Astrocyte of the spinal cord (primary cell): ENCODE measurements around the gene S100A13.

Source experiments
- DNase-seq: peaks from one replicate; pipeline ENCODE4 v3.0.0; 2011; ENCODE audit warnings: low read depth, low spot score
- H3K4me3 ChIP-seq: 2 replicates; pipeline ENCODE4 v1.5.1; 2011; ENCODE audit warnings: low read depth, mild to moderate bottlenecking, low read length, moderate library complexity
- in situ Hi-C: cut with HindIII; loops from 2 replicates; pipeline ENCODE4 v1.10.0; 2017; ENCODE audit warnings: low sequenced_read_pairs
- TF ChIP-seq, protein P1 (sequence below): IDR thresholded peaks from 2 replicates; pipeline ENCODE4 v1.5.1; 2012; ENCODE audit warnings: low read depth, mild to moderate bottlenecking, low read length, inconsistent platforms

The S100A13 gene

DNA sequence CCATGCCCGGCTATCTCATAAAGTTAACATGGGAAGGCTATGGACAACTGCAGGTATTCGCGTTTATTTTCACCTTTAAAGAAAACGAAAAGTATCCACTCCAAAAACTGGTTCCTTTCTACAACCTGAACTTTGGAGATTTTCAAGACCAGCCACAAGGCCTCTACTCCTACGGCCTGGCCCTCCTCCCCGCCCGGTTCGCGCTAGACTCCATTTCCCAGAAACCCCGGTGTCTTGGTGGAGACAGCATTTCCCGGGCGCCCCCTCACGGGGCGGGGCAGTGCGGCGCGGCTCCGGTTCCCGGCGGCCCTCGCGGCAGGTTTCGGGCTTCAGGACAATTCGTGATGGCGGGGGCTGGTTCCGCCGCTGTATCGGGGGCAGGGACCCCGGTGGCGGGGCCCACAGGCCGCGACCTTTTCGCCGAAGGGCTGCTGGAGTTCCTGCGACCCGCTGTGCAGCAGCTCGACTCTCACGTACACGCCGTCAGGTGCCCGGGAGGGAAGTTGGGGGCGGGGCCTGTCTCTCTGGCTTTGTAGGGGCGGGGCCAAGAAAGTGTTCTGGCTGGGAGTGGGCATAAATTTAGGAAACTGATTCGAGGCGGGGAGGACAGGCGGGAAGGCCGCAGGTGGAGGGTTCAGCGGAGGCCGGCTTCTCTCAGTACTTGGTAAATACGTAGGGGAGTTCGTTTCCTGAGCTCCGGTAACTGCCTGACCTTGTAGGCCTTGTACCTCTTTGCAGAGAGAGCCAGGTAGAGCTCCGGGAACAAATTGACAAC lies 31.3 kb upstream of the S100A13 start, which contains the start of gene SNAPIN:
TSS of gene SNAPIN (plus strand) at position 304 of the 775 bp plus-strand sequence. CDS start at position 345, 41 bp downstream.
- peak within 1 kb of the TSS; percentile 70 for H3K4me3 ChIP-seq
- DNase-seq = peak; percentile 88
- TF ChIP-seq, protein P1, sequence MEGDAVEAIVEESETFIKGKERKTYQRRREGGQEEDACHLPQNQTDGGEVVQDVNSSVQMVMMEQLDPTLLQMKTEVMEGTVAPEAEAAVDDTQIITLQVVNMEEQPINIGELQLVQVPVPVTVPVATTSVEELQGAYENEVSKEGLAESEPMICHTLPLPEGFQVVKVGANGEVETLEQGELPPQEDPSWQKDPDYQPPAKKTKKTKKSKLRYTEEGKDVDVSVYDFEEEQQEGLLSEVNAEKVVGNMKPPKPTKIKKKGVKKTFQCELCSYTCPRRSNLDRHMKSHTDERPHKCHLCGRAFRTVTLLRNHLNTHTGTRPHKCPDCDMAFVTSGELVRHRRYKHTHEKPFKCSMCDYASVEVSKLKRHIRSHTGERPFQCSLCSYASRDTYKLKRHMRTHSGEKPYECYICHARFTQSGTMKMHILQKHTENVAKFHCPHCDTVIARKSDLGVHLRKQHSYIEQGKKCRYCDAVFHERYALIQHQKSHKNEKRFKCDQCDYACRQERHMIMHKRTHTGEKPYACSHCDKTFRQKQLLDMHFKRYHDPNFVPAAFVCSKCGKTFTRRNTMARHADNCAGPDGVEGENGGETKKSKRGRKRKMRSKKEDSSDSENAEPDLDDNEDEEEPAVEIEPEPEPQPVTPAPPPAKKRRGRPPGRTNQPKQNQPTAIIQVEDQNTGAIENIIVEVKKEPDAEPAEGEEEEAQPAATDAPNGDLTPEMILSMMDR = peak; percentile 19
- in situ Hi-C loops = no loop called here

- no peak overlapping the region for H3K4me3 ChIP-seq
- DNase-seq = no peak
- in situ Hi-C loops = no loop called here
- TF ChIP-seq, protein P1 = no peak
Measured at GRCh38 chr1:153655333-153655732, 28.0 kb upstream of the S100A13 start.

GRCh38 chr1:153652805-153653500 lies 25.6 kb upstream of the S100A13 start:
- in situ Hi-C loops = no loop called here
- H3K4me3 ChIP-seq = no peak overlapping the region
- peak; percentile 42 for DNase-seq
- TF ChIP-seq, protein P1 = no peak

DNA sequence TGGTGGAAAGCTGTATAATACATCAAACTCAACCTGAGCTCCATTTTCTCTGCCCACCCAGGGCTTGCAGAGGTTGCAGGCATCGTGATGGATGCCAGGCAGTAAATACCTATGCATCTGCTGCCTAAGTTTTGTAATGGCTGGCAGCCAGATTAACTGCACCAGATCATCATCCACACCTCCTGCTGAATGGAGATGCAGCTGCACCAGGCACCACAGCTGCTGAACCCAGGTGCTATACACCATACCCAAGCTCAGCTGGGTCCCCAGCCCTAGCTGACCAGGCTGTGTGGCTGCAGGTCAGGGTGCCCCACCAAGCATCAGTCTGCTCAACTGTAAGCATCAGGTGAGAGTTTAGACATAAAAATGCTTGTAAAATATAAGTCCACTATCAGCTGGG lies 24.5 kb upstream of the S100A13 start:
- TF ChIP-seq, protein P1 = no peak
- no peak overlapping the region for H3K4me3 ChIP-seq
- no peak for DNase-seq
- in situ Hi-C loops = no loop called here

- H3K4me3 ChIP-seq = no peak overlapping the region
- TF ChIP-seq, protein P1 = no peak
- DNase-seq = no peak
- in situ Hi-C loops = no loop called here
Measured at GRCh38 chr1:153649863-153650235, 22.5 kb upstream of the S100A13 start.

DNA sequence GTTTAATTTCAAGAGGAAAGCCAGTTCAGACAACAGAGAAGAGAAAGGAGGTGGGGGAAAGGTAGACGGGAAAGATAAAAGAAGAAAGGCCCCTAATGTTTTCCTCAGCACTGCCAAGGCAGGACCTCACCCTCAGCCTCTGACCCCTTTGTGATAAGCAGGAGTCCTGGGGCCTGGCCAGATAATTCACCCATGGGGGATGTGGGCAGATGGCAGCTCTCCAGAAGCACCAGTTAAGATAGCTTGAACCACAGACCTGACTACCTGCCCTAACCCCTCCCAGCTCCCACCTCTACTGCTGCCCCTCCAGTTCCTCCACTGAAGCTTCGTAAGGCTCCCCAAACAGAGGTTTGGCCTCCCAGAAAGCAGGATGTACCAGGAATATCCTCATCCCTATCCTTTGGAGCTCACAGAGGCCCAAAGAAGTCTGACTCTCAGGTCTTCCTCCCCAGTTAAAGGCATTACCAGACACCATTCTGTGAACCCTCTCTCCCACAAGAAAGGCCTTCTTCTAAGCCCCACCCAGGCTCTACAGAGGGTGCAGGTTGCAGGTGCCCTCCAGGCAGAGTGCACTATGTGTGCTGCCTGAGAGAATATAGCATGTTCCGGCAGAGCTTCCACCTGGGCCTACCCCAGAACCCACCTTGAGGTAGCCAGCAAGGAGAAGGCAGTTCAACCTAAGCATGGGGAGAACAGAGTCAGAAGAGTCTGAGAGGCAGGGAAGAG lies 22.0 kb upstream of the S100A13 start:
- TF ChIP-seq, protein P1 = no peak
- DNase-seq = no peak
- no peak overlapping the region for H3K4me3 ChIP-seq
- in situ Hi-C loops = no loop called here
